Glutamatergic neuron (in vitro differentiated cells): Measurements from ENCODE around the gene TDRD9. TPM values are rescaled to one million over a fixed set of nuclear protein-coding genes. Genes with fewer than 3 reads are reported as not detected.
A peak's percentile ranks its signal among the peaks of the same experiment; 100 is the strongest.

Source experiments
- DNase-seq: peaks from one replicate; pipeline ENCODE4 v3.0.0; 2022
- H3K27ac Mint-ChIP-seq: one replicate; pipeline ENCODE4 v1.8.0; 2020; ENCODE audit warnings: mild to moderate bottlenecking, mixed read lengths, inconsistent platforms; ENCODE audit not compliant: unreplicated experiment
- H3K27me3 Mint-ChIP-seq: one replicate; pipeline ENCODE4 v1.8.0; 2020; ENCODE audit warnings: mild to moderate bottlenecking, moderate library complexity, mixed read lengths, inconsistent platforms; ENCODE audit not compliant: unreplicated experiment
- H3K36me3 Mint-ChIP-seq: one replicate; pipeline ENCODE4 v1.8.0; 2020; ENCODE audit warnings: mild to moderate bottlenecking, mixed read lengths, inconsistent platforms; ENCODE audit not compliant: unreplicated experiment
- H3K4me1 Mint-ChIP-seq: one replicate; pipeline ENCODE4 v1.8.0; 2020; ENCODE audit warnings: mild to moderate bottlenecking, low read depth, mixed read lengths, inconsistent platforms; ENCODE audit not compliant: unreplicated experiment
- H3K4me3 Mint-ChIP-seq: one replicate; pipeline ENCODE4 v1.8.0; 2020; ENCODE audit warnings: mild to moderate bottlenecking, mixed read lengths, inconsistent platforms; ENCODE audit not compliant: unreplicated experiment
- H3K9me3 Mint-ChIP-seq: one replicate; pipeline ENCODE4 v1.8.0; 2020; ENCODE audit warnings: mild to moderate bottlenecking, moderate library complexity, mixed read lengths, inconsistent platforms; ENCODE audit not compliant: unreplicated experiment
- CTCF ChIP-seq: fragments of 200-600 bp; sonication (generic); IDR thresholded peaks from one replicate; pipeline ENCODE4 v1.5.0; 2021; ENCODE audit not compliant: partially characterized antibody, unreplicated experiment
- total RNA-seq: library from RNA; stranded (reverse); fragmentation: NEBNext Ultra II Directional; extraction: Animal tissue kit (Norgen Biotek cat#: 25700); gene quantifications from one replicate; pipeline ENCODE4 v1.2.1, GENCODE V29; 2021; ENCODE audit not compliant: unreplicated experiment

TDRD9 gene
- total RNA-seq, 1 donor from 2014 or later: not detected

GRCh38 chr14:104101086-104101621 lies 172.9 kb downstream of the TDRD9 start:
- no peak overlapping the region for H3K4me3 Mint-ChIP-seq
- H3K27me3 Mint-ChIP-seq: peaks cover 3% of the 10 kb centered on the region
- no peaks in the 10 kb centered on the region for H3K9me3 Mint-ChIP-seq
- TF ChIP-seq CTCF: no peak
- H3K27ac Mint-ChIP-seq: no peak overlapping the region
- no peaks in the 10 kb centered on the region for H3K4me1 Mint-ChIP-seq
- peak; percentile 14 for DNase-seq
- H3K36me3 Mint-ChIP-seq: no peaks in the 10 kb centered on the region

- H3K36me3 Mint-ChIP-seq: no peaks in the 10 kb centered on the region
- no peak for TF ChIP-seq CTCF
- peaks cover 3% of the 10 kb centered on the region for H3K27me3 Mint-ChIP-seq
- H3K9me3 Mint-ChIP-seq: no peaks in the 10 kb centered on the region
- no peak overlapping the region for H3K4me3 Mint-ChIP-seq
- no peak overlapping the region for H3K27ac Mint-ChIP-seq
- H3K4me1 Mint-ChIP-seq: no peaks in the 10 kb centered on the region
- DNase-seq: peak; percentile 13
Observed at GRCh38 chr14:104101651-104102281, 173.5 kb downstream of the TDRD9 start.

Other genes with a start within 250 kb of the TDRD9 start
- gene XRCC3, start 213.0 kb upstream of the TDRD9 start, total RNA-seq: 4.5 TPM
- 49.1 TPM for gene ZFYVE21, start 212.6 kb upstream of the TDRD9 start, total RNA-seq
- 24.6 TPM for gene PPP1R13B, start 80.9 kb upstream of the TDRD9 start, total RNA-seq
- not detected for gene RD3L, start 14.1 kb downstream of the TDRD9 start, total RNA-seq
- not detected for gene ASPG, start 157.2 kb downstream of the TDRD9 start, total RNA-seq
- 5.9 TPM for gene KIF26A, start 210.1 kb downstream of the TDRD9 start, total RNA-seq